ENCODE data around the gene ANKRD6. TPM values are rescaled to one million over a fixed set of nuclear protein-coding genes. Genes with fewer than 3 reads are reported as not detected.

ANKRD6 gene
- total RNA-seq, 2 experiments from 2014 or later = 3.3 to 4.8 TPM

GRCh38 chr6:89564752-89565427, 131.9 kb downstream of the ANKRD6 start:
- Mint-ChIP-seq H3K9me3 (no peaks in the 10 kb centered on the region), H3K27ac (no peak overlapping the region), H3K36me3 (ENCODE audit: low read depth) (no peaks in the 10 kb centered on the region), H3K27me3 (peaks cover 1% of the 10 kb centered on the region), H3K4me3 (no peak overlapping the region), H3K4me1 (no peaks in the 10 kb centered on the region)
- CTCF ChIA-PET = interaction anchor here (0.6 to 1.3 kb wide), 3 partner anchors 10 to 166 kb away, joined by 3 read pairs; no protein-coding TSS in a partner anchor
- no peak for DNase-seq
- POLR2A ChIA-PET = interaction anchor here (0.6 kb wide), 1 partner anchor 308 kb away, joined by 6 read pairs; no protein-coding TSS in a partner anchor

GRCh38 chr6:89566008-89566800, 133.3 kb downstream of the ANKRD6 start:
- H3K27me3 Mint-ChIP-seq = peaks cover 1% of the 10 kb centered on the region
- no peaks in the 10 kb centered on the region for H3K4me1 Mint-ChIP-seq
- ChIA-PET CTCF (no interaction called here), POLR2A (no interaction called here)
- no peaks in the 10 kb centered on the region for H3K9me3 Mint-ChIP-seq
- no peak for DNase-seq
- H3K27ac Mint-ChIP-seq = no peak overlapping the region
- no peak overlapping the region for H3K4me3 Mint-ChIP-seq
- no peaks in the 10 kb centered on the region for H3K36me3 Mint-ChIP-seq (ENCODE audit: low read depth)

- peaks cover 1% of the 10 kb centered on the region for H3K27me3 Mint-ChIP-seq
- no peaks in the 10 kb centered on the region for H3K36me3 Mint-ChIP-seq (ENCODE audit: low read depth)
- H3K9me3 Mint-ChIP-seq = no peaks in the 10 kb centered on the region
- ChIA-PET POLR2A (interaction anchor here (0.6 kb wide), 1 partner anchor 42 kb away, joined by 12 read pairs; no protein-coding TSS in a partner anchor), CTCF (interaction anchor here (0.6 kb wide), 2 partner anchors 148 to 204 kb away, joined by 3 read pairs; no protein-coding TSS in a partner anchor)
- no peaks in the 10 kb centered on the region for H3K4me1 Mint-ChIP-seq
- no peak overlapping the region for H3K4me3 Mint-ChIP-seq
- DNase-seq = no peak
- no peak overlapping the region for H3K27ac Mint-ChIP-seq
Observed at GRCh38 chr6:89566930-89567629, 134.1 kb downstream of the ANKRD6 start.

DNA sequence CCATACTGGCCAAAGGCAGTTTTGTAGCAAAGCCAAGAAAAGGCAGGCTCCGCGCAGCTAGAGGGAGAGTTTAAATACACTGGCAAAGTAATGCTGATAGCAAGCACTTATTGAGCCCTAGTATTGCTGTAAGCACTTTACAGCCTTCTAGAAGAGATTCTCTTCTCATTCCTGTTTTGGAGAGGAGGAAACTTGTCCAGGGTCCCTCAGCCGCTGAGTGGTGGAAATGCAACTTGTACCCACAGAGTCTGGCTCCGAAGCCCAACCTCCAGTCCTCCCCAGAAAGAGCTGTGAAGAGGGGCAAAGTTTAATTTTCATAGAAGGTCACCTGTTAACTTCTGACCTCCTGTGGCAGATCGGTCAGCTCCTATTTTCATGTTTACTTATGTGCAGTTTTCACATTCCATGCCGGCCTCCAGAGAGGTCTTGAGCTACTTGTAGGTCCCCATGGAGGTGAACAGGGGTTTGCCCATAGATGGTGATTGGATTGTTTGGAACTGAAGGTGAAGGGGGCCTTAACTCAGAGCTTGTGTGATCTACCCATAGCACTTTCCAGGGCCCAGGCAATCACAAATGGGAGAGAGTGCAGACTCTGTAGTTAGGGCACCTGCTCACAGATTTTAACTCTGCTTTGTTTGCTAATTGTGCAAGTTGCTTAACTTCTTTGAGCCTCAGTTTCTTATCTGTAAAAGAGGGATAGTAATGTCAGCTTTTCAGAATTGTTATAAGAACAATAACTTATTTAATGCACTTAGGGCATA, 134.9 kb downstream of the ANKRD6 start:
- ChIA-PET CTCF (interaction anchor here (0.6 to 1.2 kb wide), 3 partner anchors 84 to 205 kb away, joined by 3 to 7 read pairs (median 3); no protein-coding TSS in a partner anchor), POLR2A (interaction anchor here (0.6 kb wide), 1 partner anchor 41 kb away, joined by 12 read pairs; no protein-coding TSS in a partner anchor)
- no peak overlapping the region for H3K27ac Mint-ChIP-seq
- DNase-seq = no peak
- H3K27me3 Mint-ChIP-seq = peaks cover 1% of the 10 kb centered on the region
- H3K4me3 Mint-ChIP-seq = no peak overlapping the region
- H3K9me3 Mint-ChIP-seq = no peaks in the 10 kb centered on the region
- no peaks in the 10 kb centered on the region for H3K36me3 Mint-ChIP-seq (ENCODE audit: low read depth)
- H3K4me1 Mint-ChIP-seq = no peaks in the 10 kb centered on the region

- no peak overlapping the region for H3K27ac Mint-ChIP-seq
- H3K36me3 Mint-ChIP-seq (ENCODE audit: low read depth) = no peaks in the 10 kb centered on the region
- CTCF ChIA-PET = no interaction called here
Observed at GRCh38 chr6:89574910-89575561, 142.1 kb downstream of the ANKRD6 start.

GRCh38 chr6:89575562-89575960, 142.6 kb downstream of the ANKRD6 start:
- no peaks in the 10 kb centered on the region for H3K27me3 Mint-ChIP-seq
- ChIA-PET POLR2A (no interaction called here), CTCF (interaction anchor here (1.5 kb wide), 1 partner anchor 41 kb away, joined by 3 read pairs; no protein-coding TSS in a partner anchor)
- H3K36me3 Mint-ChIP-seq (ENCODE audit: low read depth) = no peaks in the 10 kb centered on the region
- H3K9me3 Mint-ChIP-seq = no peaks in the 10 kb centered on the region
- no peak overlapping the region for H3K27ac Mint-ChIP-seq
- DNase-seq = no peak
- peaks cover 7% of the 10 kb centered on the region for H3K4me1 Mint-ChIP-seq
- no peak overlapping the region for H3K4me3 Mint-ChIP-seq

More at GRCh38 chr6:89574910-89575561, 142.1 kb downstream of the ANKRD6 start:
- POLR2A ChIA-PET = no interaction called here
- Mint-ChIP-seq H3K4me3 (no peak overlapping the region), H3K27me3 (no peaks in the 10 kb centered on the region), H3K9me3 (no peaks in the 10 kb centered on the region), H3K4me1 (peaks cover 7% of the 10 kb centered on the region)
- DNase-seq = no peak

- CTCF ChIA-PET = no interaction called here
- H3K36me3 Mint-ChIP-seq (ENCODE audit: low read depth) = peaks cover 1% of the 10 kb centered on the region
- no peak overlapping the region for H3K27ac Mint-ChIP-seq
Observed at GRCh38 chr6:89580997-89581666, 148.2 kb downstream of the ANKRD6 start.

DNA sequence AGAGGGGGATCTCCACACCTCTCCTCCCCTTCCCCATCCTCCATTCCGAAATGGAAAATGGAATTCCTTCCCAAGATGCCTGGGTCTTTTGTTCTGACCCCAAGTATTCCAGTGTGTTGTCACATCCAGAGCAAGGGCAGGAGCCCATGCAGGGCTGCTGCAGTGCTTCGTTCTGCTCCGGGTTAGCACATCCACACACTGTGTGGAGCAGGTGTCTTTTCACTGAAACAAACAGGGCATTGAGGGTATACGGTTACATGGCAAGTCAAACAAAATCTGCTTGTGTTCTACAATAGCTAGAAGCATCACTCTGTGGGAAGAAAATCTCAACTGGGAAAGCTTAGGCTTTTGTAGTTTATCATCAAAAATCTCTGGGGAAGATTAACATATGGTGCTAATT, 148.7 kb downstream of the ANKRD6 start:
- POLR2A ChIA-PET = no interaction called here
- peaks cover 2% of the 10 kb centered on the region for H3K4me1 Mint-ChIP-seq

More at GRCh38 chr6:89580997-89581666, 148.2 kb downstream of the ANKRD6 start:
- Mint-ChIP-seq H3K4me3 (no peak overlapping the region), H3K9me3 (no peaks in the 10 kb centered on the region), H3K27me3 (no peaks in the 10 kb centered on the region), H3K4me1 (peaks cover 2% of the 10 kb centered on the region)
- DNase-seq = no peak
- POLR2A ChIA-PET = no interaction called here

DNA sequence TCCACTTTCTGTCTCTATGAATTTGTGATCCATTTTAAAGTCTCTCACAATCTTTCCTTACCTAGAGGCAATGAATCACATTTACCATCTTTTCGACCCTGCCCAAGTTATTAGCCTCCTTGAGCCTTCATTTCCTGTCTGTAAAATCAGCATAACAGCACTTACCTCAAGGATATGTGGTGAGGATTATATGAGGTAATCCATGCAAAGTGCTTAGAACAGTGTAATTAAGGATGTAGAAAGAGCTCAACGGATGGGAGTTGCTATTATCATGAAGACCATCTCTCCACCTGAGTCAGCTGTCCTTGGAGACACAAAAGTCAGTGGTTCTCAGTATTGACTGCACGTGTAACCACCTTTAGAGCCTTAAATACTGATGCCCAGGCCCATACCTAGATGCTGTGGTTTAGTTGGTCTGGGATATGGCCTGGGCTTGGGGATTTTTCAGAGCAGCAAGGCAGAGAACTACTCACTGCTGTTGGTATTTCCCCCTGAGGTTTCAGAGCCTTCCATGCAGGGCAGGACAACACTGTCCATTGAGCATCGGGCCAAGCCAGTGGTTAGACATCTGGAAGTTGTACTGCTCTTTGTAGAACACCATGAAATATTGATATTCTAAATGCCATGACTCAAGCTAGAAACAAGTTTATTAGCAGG, 149.8 kb downstream of the ANKRD6 start:
- no peak overlapping the region for H3K27ac Mint-ChIP-seq
- CTCF ChIA-PET = no interaction called here
- peaks cover 2% of the 10 kb centered on the region for H3K4me1 Mint-ChIP-seq
- H3K4me3 Mint-ChIP-seq = no peak overlapping the region
- peaks cover 1% of the 10 kb centered on the region for H3K36me3 Mint-ChIP-seq (ENCODE audit: low read depth)
- POLR2A ChIA-PET = no interaction called here
- no peaks in the 10 kb centered on the region for H3K27me3 Mint-ChIP-seq
- DNase-seq = no peak
- H3K9me3 Mint-ChIP-seq = no peaks in the 10 kb centered on the region

More for the DNA sequence above, 148.7 kb downstream of the ANKRD6 start:
- H3K27ac Mint-ChIP-seq = no peak overlapping the region
- no peaks in the 10 kb centered on the region for H3K27me3 Mint-ChIP-seq
- no peaks in the 10 kb centered on the region for H3K9me3 Mint-ChIP-seq
- no peak for DNase-seq
- no peak overlapping the region for H3K4me3 Mint-ChIP-seq
- peaks cover 1% of the 10 kb centered on the region for H3K36me3 Mint-ChIP-seq (ENCODE audit: low read depth)
- CTCF ChIA-PET = no interaction called here

GRCh38 chr6:89583559-89583958, 150.6 kb downstream of the ANKRD6 start:
- DNase-seq = no peak
- Mint-ChIP-seq H3K4me1 (peaks cover 2% of the 10 kb centered on the region), H3K27me3 (no peaks in the 10 kb centered on the region), H3K9me3 (no peaks in the 10 kb centered on the region), H3K27ac (no peak overlapping the region), H3K36me3 (ENCODE audit: low read depth) (peaks cover 1% of the 10 kb centered on the region), H3K4me3 (no peak overlapping the region)
- POLR2A ChIA-PET = no interaction called here
- CTCF ChIA-PET = no interaction called here

- ChIA-PET CTCF (no interaction called here), POLR2A (no interaction called here)
- Mint-ChIP-seq H3K27me3 (no peaks in the 10 kb centered on the region), H3K4me1 (peaks cover 2% of the 10 kb centered on the region), H3K4me3 (no peak overlapping the region), H3K9me3 (no peaks in the 10 kb centered on the region), H3K27ac (no peak overlapping the region), H3K36me3 (ENCODE audit: low read depth) (peaks cover 1% of the 10 kb centered on the region)
- DNase-seq = no peak
Observed at GRCh38 chr6:89584539-89584938, 151.6 kb downstream of the ANKRD6 start.
